HepG2 (cell line): ENCODE data around the gene GOLGA8A. TPM values are rescaled to one million over a fixed set of nuclear protein-coding genes. Genes with fewer than 3 reads are reported as not detected.
"Not testable (repeated sequence)": the region's sequence is repeated elsewhere in the genome, so short reads cannot be mapped to it uniquely, and the experiment has no call there.

Experiments used
- ATAC-seq: fragments of 200-7000 bp; cut with Tn5 transposase; 3 replicates; pipeline ENCODE4 v1.9.1; 2020; ENCODE audit warnings: mild to moderate bottlenecking, moderate library complexity
- BruUV-seq: library from RNA; stranded (reverse); fragments of 400-500 nt; replicated peaks from 2 replicates; lab custom pipeline; 2021; lab: Mats Ljungman, UMichigan
- CTCF ChIA-PET: fragments of 300-600 bp; formaldehyde crosslinking; extraction: SDS; loops from one replicate; lab custom pipeline; 2021; ENCODE audit warnings: low total read pairs, inconsistent platforms, low intra/inter-chr PET ratio; lab: Yijun Ruan, JAX
- POLR2A ChIA-PET: fragments of 350-600 bp; sonication (Branson Sonifier 250); formaldehyde crosslinking; loops from one replicate; lab custom pipeline; 2020; ENCODE audit warnings: antibody characterized with exemption, inconsistent platforms; lab: Yijun Ruan, JAX
- DNase-seq: peaks from one replicate; pipeline ENCODE4 v3.0.0-alpha.2; 2015; ENCODE audit warnings: low spot score
- FAIRE-seq: peaks from 3 replicates; lab custom pipeline; 2011; peaks lifted over from hg19 to GRCh38; lab: Jason Lieb, UNC
- H2AFZ ChIP-seq: one replicate; pipeline ENCODE4 v1.6.1; 2011; ENCODE audit warnings: low read length, inconsistent platforms
- H3K27ac ChIP-seq: fragments of 300-600 bp; 3 replicates; pipeline ENCODE4 v1.8.0; 2011; ENCODE audit warnings: mixed run types, mild to moderate bottlenecking, mixed read lengths, low read length, inconsistent platforms; ENCODE audit not compliant: insufficient read depth; ENCODE audit errors: extremely low read length
- H3K27me3 ChIP-seq, 2 experiments: fragments of 200-600 bp in 1 of 2; 2 replicates in 1 of 2; 3 replicates in 1 of 2; pipeline versions ENCODE4 v1.6.0 to v1.8.0; 2011; ENCODE audit warnings: low read length in 2 of 2, mild to moderate bottlenecking in 2 of 2, moderate library complexity in 2 of 2, inconsistent platforms in 1 of 2; ENCODE audit not compliant: insufficient read depth in 2 of 2, control insufficient read depth in 1 of 2
- H3K36me3 ChIP-seq, 2 experiments: fragments of 200-600 bp in 1 of 2; replicated peaks in 1 of 2; 2 replicates in 1 of 2; 3 replicates in 1 of 2; pipeline versions ENCODE4 v1.5.1 to v1.8.0; 2011; ENCODE audit warnings: low read length in 2 of 2, inconsistent platforms in 1 of 2; ENCODE audit not compliant: insufficient read depth in 2 of 2, control insufficient read depth in 1 of 2
- H3K4me1 ChIP-seq: 2 replicates; pipeline ENCODE4 v1.5.1; 2012; ENCODE audit warnings: low read length, inconsistent platforms; ENCODE audit not compliant: insufficient read depth
- H3K4me2 ChIP-seq: 2 replicates; pipeline ENCODE4 v1.6.0; 2011; ENCODE audit warnings: low read depth, low read length, inconsistent platforms
- H3K4me3 ChIP-seq, 3 experiments: fragments of 200-600 bp in 1 of 3; sonication (generic), shearing (Covaris generic) in 1 of 3; replicated peaks in 1 of 3; 2 replicates each; pipeline ENCODE4 v1.5.1; 2011 to 2016; ENCODE audit warnings: low read length in 3 of 3, inconsistent platforms in 2 of 3, low read depth in 2 of 3, mild to moderate bottlenecking in 2 of 3, control low read depth in 1 of 3, mixed read lengths in 1 of 3; ENCODE audit not compliant: insufficient read depth in 1 of 3
- H3K79me2 ChIP-seq: one replicate; pipeline ENCODE4 v1.6.1; 2011; ENCODE audit warnings: low read length, inconsistent platforms; ENCODE audit not compliant: insufficient read depth
- H3K9ac ChIP-seq: 2 replicates; pipeline ENCODE4 v1.6.0; 2011; ENCODE audit warnings: mild to moderate bottlenecking, low read depth, low read length, inconsistent platforms; ENCODE audit not compliant: insufficient read depth
- H3K9me3 ChIP-seq: 2 replicates; pipeline ENCODE4 v1.5.1; 2012; ENCODE audit warnings: mild to moderate bottlenecking, low read length
- H4K20me1 ChIP-seq: 2 replicates; pipeline ENCODE4 v1.6.0; 2011; ENCODE audit warnings: inconsistent platforms, mild to moderate bottlenecking, low read length, moderate library complexity; ENCODE audit not compliant: insufficient read depth
- WGBS: methylation state at CpG from one replicate; pipeline ENCODE4 v1.1.6; 2017; ENCODE audit warnings: low lambda C conversion rate; 5-methylcytosine and 5-hydroxymethylcytosine counted together
- in situ Hi-C: cut with HindIII; loops from 2 replicates; pipeline ENCODE4 v1.10.0; 2017; ENCODE audit warnings: low pct_unique_long_range_greater_than_20kb; ENCODE audit not compliant: extremely low pct_ligation_motif_present
- intact Hi-C: fragments of 100-400 bp; cut with micrococcal nuclease; formaldehyde crosslinking; loops from one replicate; pipeline ENCODE4 v1.10.0; 2022; ENCODE audit not compliant: unreplicated experiment
- polyA plus RNA-seq, 8 experiments: library from polyadenylated mRNA; depleted of rRNA in 3 of 8; stranded (reverse) in 7 of 8; unstranded in 1 of 8; fragments of >200 nt; fragmentation: Illumina TruSeq in 4 of 8; extraction: Trizol in 4 of 8; gene quantifications; 2 replicates each; pipeline versions ENCODE4 v1.2.1 to v1.2.3, GENCODE V29; 2011 to 2016; ENCODE audit warnings: low read depth in 4 of 8, missing spikeins in 1 of 8, mixed read lengths in 1 of 8; ENCODE audit not compliant: insufficient read depth in 1 of 8
- total RNA-seq, 5 experiments: library from RNA; depleted of rRNA; stranded (reverse); fragments of >200 nt; fragmentation: Illumina TruSeq; extraction: Trizol; gene quantifications; 2 replicates each; pipeline ENCODE4 v1.2.3, GENCODE V29; 2016; ENCODE audit warnings: low read depth in 1 of 5

The GOLGA8A gene
- total and polyA plus RNA-seq, 2 of the 13 experiments (the other 11 are each of a cell fraction or from before 2014, with no cell fraction given): 17.1 to 43.7 TPM

GRCh38 chr15:34389594-34390086 lies 48.0 kb downstream of the GOLGA8A start:
- BruUV-seq, DNase-seq, H3K4me1 ChIP-seq, H3K36me3 ChIP-seq, in situ Hi-C loops, H3K9ac ChIP-seq, H3K9me3 ChIP-seq, H2AFZ ChIP-seq, FAIRE-seq, H3K27ac ChIP-seq, CTCF ChIA-PET, POLR2A ChIA-PET, H3K27me3 ChIP-seq, H4K20me1 ChIP-seq, H3K4me3 ChIP-seq, intact Hi-C loops, ATAC-seq, H3K79me2 ChIP-seq, H3K4me2 ChIP-seq: not testable (repeated sequence)
- no CpG with 5 or more reads among the region's 16 CpGs for WGBS

Other genes starting within 250 kb of the GOLGA8A start
- gene KATNBL1, start 227.7 kb downstream of the GOLGA8A start, total RNA-seq (2016; rRNA removed; fragmentation: Illumina TruSeq; extraction: Trizol): 42.8 and 43.9 TPM in 2 replicates
- 19.3 and 23.4 TPM in 2 replicates for gene KATNBL1, start 227.7 kb downstream of the GOLGA8A start, polyA plus RNA-seq (2011; rRNA removed)
- gene EMC4, start 212.8 kb downstream of the GOLGA8A start, total RNA-seq (2016; rRNA removed; fragmentation: Illumina TruSeq; extraction: Trizol): 104 and 113 TPM in 2 replicates
- 63.7 and 66.9 TPM in 2 replicates for gene EMC4, start 212.8 kb downstream of the GOLGA8A start, polyA plus RNA-seq (2011; rRNA removed)
- gene SLC12A6, start 100.0 kb downstream of the GOLGA8A start, total RNA-seq (2016; rRNA removed; fragmentation: Illumina TruSeq; extraction: Trizol): 10.1 and 15.2 TPM in 2 replicates
- gene SLC12A6, start 100.0 kb downstream of the GOLGA8A start, polyA plus RNA-seq (2011; rRNA removed): 27.9 and 30.1 TPM in 2 replicates
- 239 and 316 TPM in 2 replicates for gene NOP10, start 94.7 kb downstream of the GOLGA8A start, total RNA-seq (2016; rRNA removed; fragmentation: Illumina TruSeq; extraction: Trizol)
- gene NOP10, start 94.7 kb downstream of the GOLGA8A start, polyA plus RNA-seq (2011; rRNA removed): 369 and 407 TPM in 2 replicates
- not detected in 2 replicates for gene NUTM1, start 94.5 kb downstream of the GOLGA8A start, total RNA-seq (2016; rRNA removed; fragmentation: Illumina TruSeq; extraction: Trizol)
- not detected in 2 replicates for gene NUTM1, start 94.5 kb downstream of the GOLGA8A start, polyA plus RNA-seq (2011; rRNA removed)
- 2.2 and 8.1 TPM in 2 replicates for gene LPCAT4, start 70.6 kb downstream of the GOLGA8A start, total RNA-seq (2016; rRNA removed; fragmentation: Illumina TruSeq; extraction: Trizol)
- gene LPCAT4, start 70.6 kb downstream of the GOLGA8A start, polyA plus RNA-seq (2011; rRNA removed): 57.1 and 64.6 TPM in 2 replicates
- 6.0 and 38.8 TPM in 2 replicates for gene GOLGA8B, start 145.8 kb upstream of the GOLGA8A start, total RNA-seq (2016; rRNA removed; fragmentation: Illumina TruSeq; extraction: Trizol)
- 89.0 and 104 TPM in 2 replicates for gene GOLGA8B, start 145.8 kb upstream of the GOLGA8A start, polyA plus RNA-seq (2011; rRNA removed)